ENCODE results near the gene FAIM2. TPM values are rescaled to one million over a fixed set of nuclear protein-coding genes. Genes with fewer than 3 reads are reported as not detected.

FAIM2 gene
- total and polyA plus RNA-seq, 9 of the 15 experiments (the other 6 are each of a cell fraction or from before 2014, with no cell fraction given), result 0.01 to 0.10 TPM; not detected in 7

DNA sequence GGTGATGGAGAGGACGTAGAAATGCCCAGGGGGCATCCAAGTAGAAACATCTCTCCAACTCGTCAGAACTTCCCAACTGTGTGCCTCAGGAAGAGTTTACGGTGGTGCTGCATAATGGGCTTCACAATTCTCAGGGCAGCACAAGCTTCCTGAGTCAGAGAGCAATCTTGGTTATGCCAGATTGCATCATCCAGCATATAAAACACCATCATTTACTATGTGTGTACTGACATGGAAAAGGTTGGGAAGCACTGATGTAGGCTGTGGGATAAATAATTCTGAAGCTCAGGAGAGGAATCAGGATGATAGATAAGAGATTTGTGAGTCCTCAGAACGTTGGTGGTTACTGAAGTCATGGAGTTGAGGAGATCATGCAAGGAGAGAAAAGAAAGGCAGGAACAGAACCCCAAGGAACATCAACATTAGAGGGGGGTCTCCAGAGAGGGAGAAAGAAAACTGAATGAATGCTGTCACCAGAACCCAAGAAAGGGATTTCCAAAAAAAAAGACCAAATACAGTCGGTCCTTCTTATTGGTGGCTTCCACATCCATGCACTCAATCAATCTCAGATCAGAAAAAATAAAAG lies 70.8 kb downstream of the FAIM2 start:
- Histone ChIP-seq H3K9me3 (replicated peaks; ENCODE audit: control insufficient read depth, insufficient read depth, low read depth, low read length) (no peaks in the 10 kb centered on the region), H3K36me3 (ENCODE audit: control insufficient read depth, insufficient read depth, low read length) (no peaks in the 10 kb centered on the region), H3K9me1 (ENCODE audit: control insufficient read depth, insufficient read depth, low read length) (no peaks in the 10 kb centered on the region), H3K4me3 (no peak overlapping the region), H3K27me3 (ENCODE audit: control insufficient read depth in 2 of 2, insufficient read depth in 2 of 2, low read length in 2 of 2) (no peaks in the 10 kb centered on the region), H2AFZ (ENCODE audit: low read depth, low read length) (no peak overlapping the region), H4K20me1 (replicated peaks; ENCODE audit: control insufficient read depth, insufficient read depth, low read length) (no peaks in the 10 kb centered on the region), H3K27ac (ENCODE audit: extremely low read depth, low read depth, low read length) (no peak overlapping the region), H3K79me2 (ENCODE audit: control insufficient read depth, insufficient read depth, low read length) (no peaks in the 10 kb centered on the region), H3K4me2 (ENCODE audit: insufficient read depth, low read length) (no peak overlapping the region), H3K9ac (ENCODE audit: insufficient read depth in 1 of 2, low read depth in 2 of 2, low read length in 2 of 2) (no peak overlapping the region), H3K4me1 (replicated peaks in 1 of 2; ENCODE audit: control insufficient read depth in 2 of 2, insufficient read depth in 2 of 2, low read length in 2 of 2) (peaks cover 11 to 22% of the 10 kb centered on the region in 2 experiments; a peak in 4 of 5 replicates)
- FAIRE-seq, result no peak
- intact Hi-C loops (cut with micrococcal nuclease) (no loop called here), in situ Hi-C loops (cut with MboI) (no loop called here)
- ChIA-PET POLR2A (interaction anchor here (1.5 to 1.7 kb wide), 2 partner anchors 10 to 16 kb away, joined by 5 to 9 read pairs; partner anchors contain the start of gene BCDIN3D), CTCF (ENCODE audit: low intra/inter-chr PET ratio) (no interaction called here)
- DNase-seq (ENCODE audit: extremely low read depth in 1 of 4, low spot score in 3 of 4), result no peak
- no TSS peak for BruUV-seq (replicated peaks)
- no peak for ATAC-seq
- 19% methylated on average over 4 of the region's 5 CpGs for WGBS (ENCODE audit: insufficient coverage, low coverage, missing lambda C conversion rate)
- TF ChIP-seq, protein P1, sequence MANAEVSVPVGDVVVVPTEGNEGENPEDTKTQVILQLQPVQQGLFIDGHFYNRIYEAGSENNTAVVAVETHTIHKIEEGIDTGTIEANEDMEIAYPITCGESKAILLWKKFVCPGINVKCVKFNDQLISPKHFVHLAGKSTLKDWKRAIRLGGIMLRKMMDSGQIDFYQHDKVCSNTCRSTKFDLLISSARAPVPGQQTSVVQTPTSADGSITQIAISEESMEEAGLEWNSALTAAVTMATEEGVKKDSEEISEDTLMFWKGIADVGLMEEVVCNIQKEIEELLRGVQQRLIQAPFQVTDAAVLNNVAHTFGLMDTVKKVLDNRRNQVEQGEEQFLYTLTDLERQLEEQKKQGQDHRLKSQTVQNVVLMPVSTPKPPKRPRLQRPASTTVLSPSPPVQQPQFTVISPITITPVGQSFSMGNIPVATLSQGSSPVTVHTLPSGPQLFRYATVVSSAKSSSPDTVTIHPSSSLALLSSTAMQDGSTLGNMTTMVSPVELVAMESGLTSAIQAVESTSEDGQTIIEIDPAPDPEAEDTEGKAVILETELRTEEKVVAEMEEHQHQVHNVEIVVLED (CRISPR knock-in tag; IDR thresholded peaks at IDR 0.05), result no peak
- TF ChIP-seq SIX5 (IDR thresholded peaks at IDR 0.05; ENCODE audit: borderline replicate concordance in 1 of 2, insufficient read depth in 1 of 2, low read depth in 1 of 2, low read length in 2 of 2) (no peak), KLF16 (IDR thresholded peaks at IDR 0.05) (no peak), GABPB2 (CRISPR knock-in tag; conservative IDR thresholded peaks at IDR 0.05) (no peak), POLR2H (tag; IDR thresholded peaks at IDR 0.05; ENCODE audit: low read depth) (no peak; the same call in 1 of the 2 replicates)
- TF ChIP-seq, protein P2, sequence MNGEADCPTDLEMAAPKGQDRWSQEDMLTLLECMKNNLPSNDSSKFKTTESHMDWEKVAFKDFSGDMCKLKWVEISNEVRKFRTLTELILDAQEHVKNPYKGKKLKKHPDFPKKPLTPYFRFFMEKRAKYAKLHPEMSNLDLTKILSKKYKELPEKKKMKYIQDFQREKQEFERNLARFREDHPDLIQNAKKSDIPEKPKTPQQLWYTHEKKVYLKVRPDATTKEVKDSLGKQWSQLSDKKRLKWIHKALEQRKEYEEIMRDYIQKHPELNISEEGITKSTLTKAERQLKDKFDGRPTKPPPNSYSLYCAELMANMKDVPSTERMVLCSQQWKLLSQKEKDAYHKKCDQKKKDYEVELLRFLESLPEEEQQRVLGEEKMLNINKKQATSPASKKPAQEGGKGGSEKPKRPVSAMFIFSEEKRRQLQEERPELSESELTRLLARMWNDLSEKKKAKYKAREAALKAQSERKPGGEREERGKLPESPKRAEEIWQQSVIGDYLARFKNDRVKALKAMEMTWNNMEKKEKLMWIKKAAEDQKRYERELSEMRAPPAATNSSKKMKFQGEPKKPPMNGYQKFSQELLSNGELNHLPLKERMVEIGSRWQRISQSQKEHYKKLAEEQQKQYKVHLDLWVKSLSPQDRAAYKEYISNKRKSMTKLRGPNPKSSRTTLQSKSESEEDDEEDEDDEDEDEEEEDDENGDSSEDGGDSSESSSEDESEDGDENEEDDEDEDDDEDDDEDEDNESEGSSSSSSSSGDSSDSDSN (IDR thresholded peaks at IDR 0.05; ENCODE audit: borderline replicate concordance in 1 of 2, low read depth in 2 of 2, low read length in 2 of 2), result no peak
